Posterior cingulate gyrus (tissue), 11 donors: ENCODE measurements around the gene KHK.
"Not testable (repeated sequence)": the region's sequence is repeated elsewhere in the genome, so short reads cannot be mapped to it uniquely, and the experiment has no call there.

Experiments
- DNase-seq, 10 donors: peaks; one replicate each; pipeline versions ENCODE4 v3.0.0 to v3.0.0-alpha.2; 2020 to 2021; ENCODE audit warnings: mixed read lengths in 3 of 10
- intact Hi-C: fragments of 100-400 bp; cut with DNase I; formaldehyde crosslinking; loops from one replicate; pipeline ENCODE4 v1.15.1; 2023

The KHK gene

GRCh38 chr2:27092696-27093429, 6.3 kb downstream of the KHK start:
- DNase-seq = peak in 3 of 10 donors; percentile 20 to 77 (median 56)
- intact Hi-C loops = no loop called here

- intact Hi-C loops = no loop called here
- peak in 3 of 10 donors; percentile 31 to 73 (median 49) for DNase-seq
Observed at GRCh38 chr2:27093430-27094352, 7.1 kb downstream of the KHK start.

- intact Hi-C loops = no loop called here
- DNase-seq = peak in 3 of 10 donors; percentile 46 to 76 (median 59)
Observed at GRCh38 chr2:27094353-27094984, 7.9 kb downstream of the KHK start.

GRCh38 chr2:27095427-27095744, 8.8 kb downstream of the KHK start:
- intact Hi-C loops = loop anchor here (5.0 kb wide), 1 partner anchor 187 kb away; the partner anchor contains the start of gene TRIM54

GRCh38 chr2:27095745-27096651, 9.4 kb downstream of the KHK start:
- DNase-seq = peak; percentile 66 to 96 (median 72)
- intact Hi-C loops = loop anchor here (5.0 kb wide), 1 partner anchor 186 kb away; the partner anchor contains the start of gene TRIM54

More at GRCh38 chr2:27095427-27095744, 8.8 kb downstream of the KHK start:
- peak in 3 of 10 donors; percentile 14 to 67 (median 19) for DNase-seq

- DNase-seq = peak in 2 of 10 donors; percentile 30 to 54
- intact Hi-C loops = loop anchor here (5.0 kb wide), 1 partner anchor 185 kb away; the partner anchor contains the start of gene TRIM54
Observed at GRCh38 chr2:27096748-27097297, 10.3 kb downstream of the KHK start.

GRCh38 chr2:27097341-27097740, 10.8 kb downstream of the KHK start:
- peak in 1 of 10 donors; percentile 62 for DNase-seq
- intact Hi-C loops = loop anchor here (5.0 kb wide), 1 partner anchor 185 kb away; the partner anchor contains the start of gene TRIM54

GRCh38 chr2:27099334-27099955, 12.9 kb downstream of the KHK start:
- peak in 2 of 10 donors; percentile 76 to 82 for DNase-seq
- intact Hi-C loops = loop anchor here (2.0 to 5.0 kb wide), 2 partner anchors 183 to 203 kb away; partner anchors contain the start of gene TRIM54

- peak in 1 of 10 donors; percentile 70 for DNase-seq
- intact Hi-C loops = no loop called here
Observed at GRCh38 chr2:27100036-27100435, 13.5 kb downstream of the KHK start.

GRCh38 chr2:27102329-27102728, 15.8 kb downstream of the KHK start:
- intact Hi-C loops = no loop called here
- DNase-seq = peak in 2 of 10 donors; percentile 62 to 66

- DNase-seq = peak in 2 of 10 donors; percentile 6
- intact Hi-C loops = no loop called here
Observed at GRCh38 chr2:27105981-27106380, 19.4 kb downstream of the KHK start.

- intact Hi-C loops = no loop called here
- no peak for DNase-seq
Observed at GRCh38 chr2:27108221-27108620, 21.6 kb downstream of the KHK start.

- DNase-seq = peak in 1 of 10 donors; percentile 3
- intact Hi-C loops = no loop called here
Observed at GRCh38 chr2:27109083-27109482, 22.5 kb downstream of the KHK start.

GRCh38 chr2:27110603-27111352, 24.2 kb downstream of the KHK start:
- peak in 2 of 10 donors; percentile 28 to 57 for DNase-seq
- intact Hi-C loops = not testable (repeated sequence)

GRCh38 chr2:27111392-27112078, 25.0 kb downstream of the KHK start:
- DNase-seq = peak in 2 of 10 donors; percentile 42 to 79
- intact Hi-C loops = not testable (repeated sequence)

GRCh38 chr2:27115519-27115918, 28.9 kb downstream of the KHK start:
- intact Hi-C loops = no loop called here

GRCh38 chr2:27117995-27118524, 31.5 kb downstream of the KHK start:
- DNase-seq = peak in 4 of 10 donors; percentile 31 to 82 (median 40)
- intact Hi-C loops = no loop called here

More at GRCh38 chr2:27115519-27115918, 28.9 kb downstream of the KHK start:
- no peak for DNase-seq
